ENCODE data around the gene ALPI.
"Not testable (repeated sequence)": the region's sequence is repeated elsewhere in the genome, so short reads cannot be mapped to it uniquely, and the experiment has no call there.

ALPI gene

GRCh38 chr2:232444409-232445148, 11.4 kb upstream of the ALPI start:
- H3K27ac ChIP-seq: no peak overlapping the region
- TF ChIP-seq CTCF (conservative IDR thresholded peaks at IDR 0.05): peak; percentile 69

GRCh38 chr2:232445149-232445885, 10.6 kb upstream of the ALPI start:
- H3K27ac ChIP-seq: not testable (repeated sequence)

- H3K27ac ChIP-seq: not testable (repeated sequence)
- TF ChIP-seq CTCF (conservative IDR thresholded peaks at IDR 0.05): peak; percentile 49
Measured at GRCh38 chr2:232446266-232446777, 9.6 kb upstream of the ALPI start.

- no peak overlapping the region for H3K27ac ChIP-seq
- TF ChIP-seq CTCF (conservative IDR thresholded peaks at IDR 0.05): no peak
Measured at GRCh38 chr2:232447091-232447620, 8.8 kb upstream of the ALPI start.

- H3K27ac ChIP-seq: no peak overlapping the region
- no peak for TF ChIP-seq CTCF (conservative IDR thresholded peaks at IDR 0.05)
Measured at GRCh38 chr2:232447638-232448303, 8.2 kb upstream of the ALPI start.

- no peak for TF ChIP-seq CTCF (conservative IDR thresholded peaks at IDR 0.05)
- no peak overlapping the region for H3K27ac ChIP-seq
Measured at GRCh38 chr2:232448304-232448690, 7.7 kb upstream of the ALPI start.

- no peak overlapping the region for H3K27ac ChIP-seq
- no peak for TF ChIP-seq CTCF (conservative IDR thresholded peaks at IDR 0.05)
Measured at GRCh38 chr2:232449964-232450363, 6.0 kb upstream of the ALPI start.

- not testable (repeated sequence) for H3K27ac ChIP-seq
Measured at GRCh38 chr2:232451645-232452044, 4.3 kb upstream of the ALPI start.

Measured in VCaP (cell line).